WTC11 (cell line): ENCODE results near the gene HOXC11. TPM values are rescaled to one million over a fixed set of nuclear protein-coding genes. Genes with fewer than 3 reads are reported as not detected.

Source experiments
- ATAC-seq: fragments of 200-7000 bp; cut with Tn5 transposase; 2 replicates; pipeline ENCODE4 v1.10.0; 2021; ENCODE audit warnings: mild to moderate bottlenecking, moderate library complexity
- Bru-seq: library from RNA; stranded (reverse); fragments of 400-500 nt; gene quantifications from one replicate; lab custom pipeline; 2021; lab: Mats Ljungman, UMichigan
- CTCF ChIA-PET: fragments of 300-600 bp; sonication (Branson Sonifier 250); formaldehyde crosslinking; loops from one replicate; lab custom pipeline; 2021; ENCODE audit warnings: antibody characterized with exemption; lab: Charles Lee
- POLR2A ChIA-PET: fragments of 350-600 bp; sonication (Branson Sonifier 250); formaldehyde crosslinking; loops from one replicate; lab custom pipeline; 2021; ENCODE audit warnings: antibody characterized with exemption; lab: Charles Lee
- DNase-seq: peaks from one replicate; pipeline ENCODE4 v3.0.0; 2021; ENCODE audit warnings: low spot score
- H3K27ac Mint-ChIP-seq: 2 replicates; pipeline ENCODE4 v1.8.0; 2021; ENCODE audit warnings: mixed read lengths
- H3K27me3 Mint-ChIP-seq: 2 replicates; pipeline ENCODE4 v1.8.0; 2021; ENCODE audit warnings: low read depth, mild to moderate bottlenecking, moderate library complexity, mixed read lengths
- H3K36me3 Mint-ChIP-seq: 2 replicates; pipeline ENCODE4 v1.8.0; 2021; ENCODE audit warnings: mixed read lengths
- H3K4me1 Mint-ChIP-seq: 2 replicates; pipeline ENCODE4 v1.8.0; 2022; ENCODE audit warnings: mixed read lengths
- H3K4me3 Mint-ChIP-seq: 2 replicates; pipeline ENCODE4 v1.8.0; 2021; ENCODE audit warnings: mild to moderate bottlenecking, moderate library complexity, mixed read lengths
- H3K9me3 Mint-ChIP-seq: 2 replicates; pipeline ENCODE4 v1.8.0; 2021; ENCODE audit warnings: mixed read lengths
- CBFB ChIP-seq: sonication (generic); formaldehyde crosslinking; IDR thresholded peaks from 2 replicates; pipeline ENCODE4 v1.8.1; 2022; ENCODE audit warnings: mild to moderate bottlenecking, low read depth, missing genetic modification reagents
- CREB1 ChIP-seq: sonication (generic); formaldehyde crosslinking; IDR thresholded peaks from 2 replicates; pipeline ENCODE4 v1.8.0; 2023; ENCODE audit warnings: mild to moderate bottlenecking, missing genetic modification reagents
- E2F1 ChIP-seq: sonication (generic); formaldehyde crosslinking; IDR thresholded peaks from 2 replicates; pipeline ENCODE4 v1.8.0; 2022; ENCODE audit warnings: mild to moderate bottlenecking, missing genetic modification reagents
- EMX1 ChIP-seq: fragments of 250-450 bp; sonication (Bioruptor Pico); IDR thresholded peaks from 2 replicates; pipeline ENCODE4 v1.8.0; 2021; ENCODE audit warnings: mild to moderate bottlenecking
- FOXJ3 ChIP-seq: sonication (generic); formaldehyde crosslinking; IDR thresholded peaks from 2 replicates; pipeline ENCODE4 v1.9.0; 2021; ENCODE audit warnings: missing genetic modification reagents, mild to moderate bottlenecking, borderline replicate concordance
- NR2C2 ChIP-seq: sonication (generic); formaldehyde crosslinking; IDR thresholded peaks from 2 replicates; pipeline ENCODE4 v1.8.0; 2022; ENCODE audit warnings: mild to moderate bottlenecking, missing genetic modification reagents
- TEAD1 ChIP-seq: sonication (generic); formaldehyde crosslinking; IDR thresholded peaks from 2 replicates; pipeline ENCODE4 v1.8.0; 2022; ENCODE audit warnings: mild to moderate bottlenecking, missing genetic modification reagents
- ZNF423 ChIP-seq: fragments of 250-450 bp; sonication (Bioruptor Pico); IDR thresholded peaks from 2 replicates; pipeline ENCODE4 v2.1.2; 2022; ENCODE audit warnings: mild to moderate bottlenecking, moderate library complexity
- ZNF425 ChIP-seq: fragments of 250-450 bp; sonication (Bioruptor Pico); conservative IDR thresholded peaks from 2 replicates; pipeline ENCODE4 v1.9.0; 2021; ENCODE audit warnings: mild to moderate bottlenecking
- ZNF671 ChIP-seq: fragments of 250-450 bp; sonication (Bioruptor Pico); IDR thresholded peaks from 2 replicates; pipeline ENCODE4 v1.8.0; 2021; ENCODE audit warnings: mild to moderate bottlenecking
- long read RNA-seq, 3 experiments: library from RNA in 1 of 3; library from capped mRNA in 1 of 3; library from polyadenylated mRNA in 1 of 3; unstranded in 2 of 3; stranded (forward) in 1 of 3; transcript quantifications; one replicate each; pipeline ENCODE4 v2.0.0, GENCODE V29; 2021
- total RNA-seq: library from RNA; stranded (reverse); gene quantifications from 3 replicates; pipeline ENCODE4 v1.2.3, GENCODE V29; 2021
- TF ChIP-seq, protein P1 (sequence below): sonication (generic); formaldehyde crosslinking; IDR thresholded peaks from 2 replicates; pipeline ENCODE4 v1.8.1; 2023; ENCODE audit warnings: mild to moderate bottlenecking, missing genetic modification reagents, moderate library complexity
- TF ChIP-seq, protein P2 (sequence below): fragments of 250-450 bp; sonication (Bioruptor Pico); IDR thresholded peaks from 2 replicates; pipeline ENCODE4 v1.9.0; 2021; ENCODE audit warnings: mild to moderate bottlenecking, borderline replicate concordance
- TF ChIP-seq, protein P3 (sequence below): fragments of 200-600 bp; IDR thresholded peaks from 2 replicates; pipeline ENCODE4 v1.8.0; 2022; ENCODE audit warnings: antibody characterized with exemption
- TF ChIP-seq, protein P4 (sequence below): sonication (generic); formaldehyde crosslinking; IDR thresholded peaks from 2 replicates; pipeline ENCODE4 v1.8.1; 2023; ENCODE audit warnings: mild to moderate bottlenecking, missing genetic modification reagents, moderate library complexity
- TF ChIP-seq, protein P5 (sequence below): sonication (generic); formaldehyde crosslinking; IDR thresholded peaks from 2 replicates; pipeline ENCODE4 v1.8.0; 2022; ENCODE audit warnings: mild to moderate bottlenecking, missing genetic modification reagents

HOXC11 gene
- total RNA-seq, result not detected in 3 replicates
- Bru-seq, nascent RNA, result not detected
- long read RNA-seq, experiment 1, result 0 reads
- long read RNA-seq, experiment 2, result 0 reads
- long read RNA-seq, experiment 3, result 0 reads

GRCh38 chr12:53972722-53973235, at the start of gene HOXC11:
TSS of gene HOXC11 (plus strand) at chr12:53973126. CDS start at chr12:53973242, 116 bp downstream.
- TF ChIP-seq TEAD1 (CRISPR knock-in tag), result no peak
- TF ChIP-seq, protein P1, sequence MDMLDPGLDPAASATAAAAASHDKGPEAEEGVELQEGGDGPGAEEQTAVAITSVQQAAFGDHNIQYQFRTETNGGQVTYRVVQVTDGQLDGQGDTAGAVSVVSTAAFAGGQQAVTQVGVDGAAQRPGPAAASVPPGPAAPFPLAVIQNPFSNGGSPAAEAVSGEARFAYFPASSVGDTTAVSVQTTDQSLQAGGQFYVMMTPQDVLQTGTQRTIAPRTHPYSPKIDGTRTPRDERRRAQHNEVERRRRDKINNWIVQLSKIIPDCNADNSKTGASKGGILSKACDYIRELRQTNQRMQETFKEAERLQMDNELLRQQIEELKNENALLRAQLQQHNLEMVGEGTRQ, result peak; percentile 41
- TF ChIP-seq, all 79 proteins: peak for 1
- CTCF ChIA-PET, result interaction anchor here (0.8 to 1.2 kb wide), 4 partner anchors 15 to 427 kb away, joined by 3 to 4 read pairs (median 3); partner anchors contain the start of gene HOXC8
- ATAC-seq, result no peak
- H3K4me1 Mint-ChIP-seq, result peaks cover 16% of the 10 kb centered on the region
- peaks cover 100% of the 10 kb centered on the region for H3K27me3 Mint-ChIP-seq
- H3K36me3 Mint-ChIP-seq, result no peaks in the 10 kb centered on the region
- no peak within 1 kb of the TSS for H3K27ac Mint-ChIP-seq
- POLR2A ChIA-PET, result no interaction called here
- H3K4me3 Mint-ChIP-seq, result peak within 1 kb of the TSS; percentile 64
- no peak for DNase-seq
- H3K9me3 Mint-ChIP-seq, result no peaks in the 10 kb centered on the region

GRCh38 chr12:53924521-53925405, 48.2 kb upstream of the HOXC11 start:
- H3K27me3 Mint-ChIP-seq, result peaks cover 98% of the 10 kb centered on the region
- no peaks in the 10 kb centered on the region for H3K36me3 Mint-ChIP-seq
- POLR2A ChIA-PET, result no interaction called here
- DNase-seq (no peak), ATAC-seq (no peak)
- H3K27ac Mint-ChIP-seq, result no peak overlapping the region
- TF ChIP-seq, protein P2, sequence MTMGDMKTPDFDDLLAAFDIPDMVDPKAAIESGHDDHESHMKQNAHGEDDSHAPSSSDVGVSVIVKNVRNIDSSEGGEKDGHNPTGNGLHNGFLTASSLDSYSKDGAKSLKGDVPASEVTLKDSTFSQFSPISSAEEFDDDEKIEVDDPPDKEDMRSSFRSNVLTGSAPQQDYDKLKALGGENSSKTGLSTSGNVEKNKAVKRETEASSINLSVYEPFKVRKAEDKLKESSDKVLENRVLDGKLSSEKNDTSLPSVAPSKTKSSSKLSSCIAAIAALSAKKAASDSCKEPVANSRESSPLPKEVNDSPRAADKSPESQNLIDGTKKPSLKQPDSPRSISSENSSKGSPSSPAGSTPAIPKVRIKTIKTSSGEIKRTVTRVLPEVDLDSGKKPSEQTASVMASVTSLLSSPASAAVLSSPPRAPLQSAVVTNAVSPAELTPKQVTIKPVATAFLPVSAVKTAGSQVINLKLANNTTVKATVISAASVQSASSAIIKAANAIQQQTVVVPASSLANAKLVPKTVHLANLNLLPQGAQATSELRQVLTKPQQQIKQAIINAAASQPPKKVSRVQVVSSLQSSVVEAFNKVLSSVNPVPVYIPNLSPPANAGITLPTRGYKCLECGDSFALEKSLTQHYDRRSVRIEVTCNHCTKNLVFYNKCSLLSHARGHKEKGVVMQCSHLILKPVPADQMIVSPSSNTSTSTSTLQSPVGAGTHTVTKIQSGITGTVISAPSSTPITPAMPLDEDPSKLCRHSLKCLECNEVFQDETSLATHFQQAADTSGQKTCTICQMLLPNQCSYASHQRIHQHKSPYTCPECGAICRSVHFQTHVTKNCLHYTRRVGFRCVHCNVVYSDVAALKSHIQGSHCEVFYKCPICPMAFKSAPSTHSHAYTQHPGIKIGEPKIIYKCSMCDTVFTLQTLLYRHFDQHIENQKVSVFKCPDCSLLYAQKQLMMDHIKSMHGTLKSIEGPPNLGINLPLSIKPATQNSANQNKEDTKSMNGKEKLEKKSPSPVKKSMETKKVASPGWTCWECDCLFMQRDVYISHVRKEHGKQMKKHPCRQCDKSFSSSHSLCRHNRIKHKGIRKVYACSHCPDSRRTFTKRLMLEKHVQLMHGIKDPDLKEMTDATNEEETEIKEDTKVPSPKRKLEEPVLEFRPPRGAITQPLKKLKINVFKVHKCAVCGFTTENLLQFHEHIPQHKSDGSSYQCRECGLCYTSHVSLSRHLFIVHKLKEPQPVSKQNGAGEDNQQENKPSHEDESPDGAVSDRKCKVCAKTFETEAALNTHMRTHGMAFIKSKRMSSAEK (CRISPR knock-in tag), result no peak
- TF ChIP-seq FOXJ3 (CRISPR knock-in tag), result no peak
- no peak for TF ChIP-seq EMX1 (CRISPR knock-in tag)
- TF ChIP-seq ZNF671 (CRISPR knock-in tag), result no peak
- TF ChIP-seq ZNF423, result no peak
- TF ChIP-seq, protein P3, sequence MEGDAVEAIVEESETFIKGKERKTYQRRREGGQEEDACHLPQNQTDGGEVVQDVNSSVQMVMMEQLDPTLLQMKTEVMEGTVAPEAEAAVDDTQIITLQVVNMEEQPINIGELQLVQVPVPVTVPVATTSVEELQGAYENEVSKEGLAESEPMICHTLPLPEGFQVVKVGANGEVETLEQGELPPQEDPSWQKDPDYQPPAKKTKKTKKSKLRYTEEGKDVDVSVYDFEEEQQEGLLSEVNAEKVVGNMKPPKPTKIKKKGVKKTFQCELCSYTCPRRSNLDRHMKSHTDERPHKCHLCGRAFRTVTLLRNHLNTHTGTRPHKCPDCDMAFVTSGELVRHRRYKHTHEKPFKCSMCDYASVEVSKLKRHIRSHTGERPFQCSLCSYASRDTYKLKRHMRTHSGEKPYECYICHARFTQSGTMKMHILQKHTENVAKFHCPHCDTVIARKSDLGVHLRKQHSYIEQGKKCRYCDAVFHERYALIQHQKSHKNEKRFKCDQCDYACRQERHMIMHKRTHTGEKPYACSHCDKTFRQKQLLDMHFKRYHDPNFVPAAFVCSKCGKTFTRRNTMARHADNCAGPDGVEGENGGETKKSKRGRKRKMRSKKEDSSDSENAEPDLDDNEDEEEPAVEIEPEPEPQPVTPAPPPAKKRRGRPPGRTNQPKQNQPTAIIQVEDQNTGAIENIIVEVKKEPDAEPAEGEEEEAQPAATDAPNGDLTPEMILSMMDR, result no peak
- TF ChIP-seq, protein P4, sequence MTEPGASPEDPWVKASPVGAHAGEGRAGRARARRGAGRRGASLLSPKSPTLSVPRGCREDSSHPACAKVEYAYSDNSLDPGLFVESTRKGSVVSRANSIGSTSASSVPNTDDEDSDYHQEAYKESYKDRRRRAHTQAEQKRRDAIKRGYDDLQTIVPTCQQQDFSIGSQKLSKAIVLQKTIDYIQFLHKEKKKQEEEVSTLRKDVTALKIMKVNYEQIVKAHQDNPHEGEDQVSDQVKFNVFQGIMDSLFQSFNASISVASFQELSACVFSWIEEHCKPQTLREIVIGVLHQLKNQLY (CRISPR knock-in tag), result no peak
- TF ChIP-seq, protein P5, sequence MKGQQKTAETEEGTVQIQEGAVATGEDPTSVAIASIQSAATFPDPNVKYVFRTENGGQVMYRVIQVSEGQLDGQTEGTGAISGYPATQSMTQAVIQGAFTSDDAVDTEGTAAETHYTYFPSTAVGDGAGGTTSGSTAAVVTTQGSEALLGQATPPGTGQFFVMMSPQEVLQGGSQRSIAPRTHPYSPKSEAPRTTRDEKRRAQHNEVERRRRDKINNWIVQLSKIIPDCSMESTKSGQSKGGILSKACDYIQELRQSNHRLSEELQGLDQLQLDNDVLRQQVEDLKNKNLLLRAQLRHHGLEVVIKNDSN (CRISPR knock-in tag), result no peak
- no peak for TF ChIP-seq CREB1 (CRISPR knock-in tag)
- TF ChIP-seq NR2C2 (CRISPR knock-in tag), result no peak
- TF ChIP-seq E2F1, result no peak
- no peak for TF ChIP-seq ZNF425
- TF ChIP-seq CBFB (CRISPR knock-in tag), result no peak
- no peaks in the 10 kb centered on the region for H3K9me3 Mint-ChIP-seq
- peaks cover 11% of the 10 kb centered on the region for H3K4me1 Mint-ChIP-seq
- no peak overlapping the region for H3K4me3 Mint-ChIP-seq
- CTCF ChIA-PET, result no interaction called here
